Right cardiac atrium (tissue), 5 donors: ENCODE measurements around the gene ANKRD27. TPM values are rescaled to one million over a fixed set of nuclear protein-coding genes. Genes with fewer than 3 reads are reported as not detected.
"Not testable (repeated sequence)": the region's sequence is repeated elsewhere in the genome, so short reads cannot be mapped to it uniquely, and the experiment has no call there.

Experiments used
- ATAC-seq, 2 donors: fragments of 200-7000 bp; cut with Tn5 transposase; one replicate each; pipeline versions ENCODE4 v1.8.0 to v1.9.1; 2020; ENCODE audit warnings: moderate library complexity in 2 of 2, mild to moderate bottlenecking in 1 of 2
- DNase-seq, 3 donors: peaks; one replicate each; pipeline ENCODE4 v3.0.0-alpha.2; 2020
- H3K27ac ChIP-seq: one replicate; pipeline ENCODE4 v1.5.1; 2013; ENCODE audit warnings: mild to moderate bottlenecking, low read length, control low read depth, moderate library complexity
- H3K27me3 ChIP-seq: one replicate; pipeline ENCODE4 v1.6.1; 2013; ENCODE audit not compliant: control insufficient read depth, insufficient read depth
- H3K4me1 ChIP-seq: one replicate; pipeline ENCODE4 v1.6.1; 2013; ENCODE audit warnings: low read length; ENCODE audit not compliant: control insufficient read depth, insufficient read depth
- H3K4me3 ChIP-seq: one replicate; pipeline ENCODE4 v1.5.1; 2013; ENCODE audit warnings: low read length, control low read depth
- H3K9me3 ChIP-seq: one replicate; pipeline ENCODE4 v1.6.1; 2013; ENCODE audit warnings: low read length; ENCODE audit not compliant: control insufficient read depth
- WGBS: extraction: QIAGEN DNeasy Blood & Tissue Kit; methylation state at CpG from one replicate; pipeline ENCODE4 v1.1.7; 2013; 5-methylcytosine and 5-hydroxymethylcytosine counted together
- intact Hi-C, 4 donors: fragments of 100-400 bp; cut with DNase I; formaldehyde crosslinking; loops; one replicate each; pipeline versions ENCODE4 v1.11.0 to v1.14.0; 2022 to 2023
- polyA plus RNA-seq: library from polyadenylated mRNA; stranded (reverse); fragments of 200-250 nt; gene quantifications from one replicate; pipeline ENCODE4 v1.2.3, GENCODE V29; 2013
- total RNA-seq, 4 donors: library from RNA; stranded (reverse); fragmentation: NEBNext Ultra II Directional; extraction: Animal tissue kit (Norgen Biotek cat#: 25700); gene quantifications; one replicate each; pipeline ENCODE4 v1.2.1, GENCODE V29; 2021
- donor health status: healthy with polysubstance abuse.
- donor health status: DM: no; HTN: yes; CAD: no.
- donor health status: DM: no; HTN: no; CAD: no.
- donor health status: DM: no; HTN: yes; CAD: no; lungs with severe emphysema.
- donor health status: DM: yes; HTN: yes; CAD: no.

The ANKRD27 gene
- total and polyA plus RNA-seq, 5 donors: 8.4 to 27.9 (median 20.6) TPM

GRCh38 chr19:32674153-32674930, 638 bp downstream of the ANKRD27 start:
- Histone ChIP-seq H3K9me3 (no peaks in the 10 kb centered on the region), H3K27ac (no peak overlapping the region), H3K27me3 (no peaks in the 10 kb centered on the region), H3K4me1 (peaks cover 4% of the 10 kb centered on the region), H3K4me3 (peak overlapping the region; percentile 76)
- intact Hi-C loops: no loop called here
- DNase-seq (peak in 1 of 3 donors; percentile 55), ATAC-seq (no peak)
- WGBS: 1% methylated on average over 67 of the region's 67 CpGs

- Histone ChIP-seq H3K27ac (no peak overlapping the region), H3K4me1 (peaks cover 4% of the 10 kb centered on the region), H3K9me3 (no peaks in the 10 kb centered on the region), H3K4me3 (no peak overlapping the region), H3K27me3 (no peaks in the 10 kb centered on the region)
- ATAC-seq (no peak), DNase-seq (no peak)
- 88% methylated on average over 10 of the region's 10 CpGs for WGBS
- intact Hi-C loops: no loop called here
Measured at GRCh38 chr19:32673573-32673972, 1.4 kb downstream of the ANKRD27 start.

GRCh38 chr19:32672841-32673240, 2.1 kb downstream of the ANKRD27 start:
- H3K27ac ChIP-seq: no peak overlapping the region
- DNase-seq: no peak
- no peaks in the 10 kb centered on the region for H3K27me3 ChIP-seq
- no peak for ATAC-seq
- intact Hi-C loops: no loop called here
- H3K4me1 ChIP-seq: peaks cover 4% of the 10 kb centered on the region
- no peaks in the 10 kb centered on the region for H3K9me3 ChIP-seq
- no peak overlapping the region for H3K4me3 ChIP-seq
- 81% methylated on average over 3 of the region's 3 CpGs for WGBS

DNA sequence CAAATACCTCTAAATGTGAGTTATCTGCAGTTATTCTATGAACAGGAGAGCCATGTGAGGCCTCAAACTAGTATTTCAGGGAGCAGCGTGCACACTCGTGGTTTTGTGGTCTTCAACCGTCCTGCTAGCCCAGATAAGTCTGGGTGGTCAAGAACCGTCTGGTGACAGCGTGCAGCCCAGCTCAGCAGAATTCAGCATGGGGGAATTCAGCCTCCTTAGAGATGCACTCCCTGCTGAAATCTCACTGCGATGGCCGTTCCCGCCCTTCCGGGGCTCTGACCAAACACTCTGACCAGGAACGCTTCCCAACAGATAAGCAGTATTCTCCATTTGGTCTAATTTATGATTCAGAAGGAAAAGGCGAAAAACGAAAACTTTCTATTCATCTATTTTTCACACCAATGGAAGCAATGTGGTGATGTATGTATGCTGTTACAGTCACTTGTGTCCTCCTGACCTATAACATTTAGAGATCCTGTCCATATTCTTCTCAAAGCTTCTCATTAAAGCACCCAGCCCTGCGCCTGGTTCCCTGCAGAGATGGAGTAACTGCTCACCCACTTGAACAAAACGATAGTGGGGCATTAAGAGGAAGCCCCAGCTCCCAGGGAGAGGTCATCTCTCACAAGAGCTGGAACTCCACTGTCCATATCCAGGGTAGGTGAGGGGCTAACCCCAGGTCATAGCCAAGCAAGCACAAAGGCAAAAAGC, 2.9 kb downstream of the ANKRD27 start:
- ATAC-seq: no peak

DNA sequence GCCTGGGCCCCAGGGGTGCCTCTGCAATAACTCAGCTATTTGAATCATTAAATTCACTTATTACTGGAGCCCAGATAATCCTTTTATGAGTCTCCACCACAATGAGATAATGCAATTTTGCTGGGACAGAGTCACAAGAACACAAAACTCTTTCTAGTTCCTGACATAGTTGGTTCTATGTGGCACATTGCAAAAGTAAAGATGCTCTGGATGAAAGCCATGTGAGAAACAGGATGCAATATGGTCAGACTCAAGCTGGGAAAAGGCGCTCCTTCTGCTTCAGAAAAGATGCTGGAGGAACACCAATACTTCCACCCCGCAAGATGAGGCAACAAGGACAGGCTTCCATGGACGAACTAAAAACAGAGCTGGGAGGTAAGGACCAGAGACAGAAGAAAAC, 5.7 kb downstream of the ANKRD27 start:
- Histone ChIP-seq H3K27me3 (no peaks in the 10 kb centered on the region), H3K9me3 (no peaks in the 10 kb centered on the region), H3K27ac (no peak overlapping the region), H3K4me3 (no peak overlapping the region), H3K4me1 (peaks cover 4% of the 10 kb centered on the region)
- intact Hi-C loops: no loop called here
- ATAC-seq: no peak
- no peak for DNase-seq
- WGBS: 85% methylated on average over 3 of the region's 3 CpGs

More for the DNA sequence above, 2.9 kb downstream of the ANKRD27 start:
- Histone ChIP-seq H3K27me3 (no peaks in the 10 kb centered on the region), H3K9me3 (no peaks in the 10 kb centered on the region), H3K4me1 (peaks cover 4% of the 10 kb centered on the region), H3K4me3 (no peak overlapping the region), H3K27ac (no peak overlapping the region)
- intact Hi-C loops: no loop called here
- WGBS: 73% methylated on average over 14 of the region's 14 CpGs
- DNase-seq: no peak

GRCh38 chr19:32666084-32666483, 8.9 kb downstream of the ANKRD27 start:
- intact Hi-C loops: no loop called here
- Histone ChIP-seq H3K27ac (peak overlapping the region; percentile 51), H3K4me1 (no peaks in the 10 kb centered on the region), H3K4me3 (no peak overlapping the region), H3K9me3 (no peaks in the 10 kb centered on the region), H3K27me3 (no peaks in the 10 kb centered on the region)
- no peak for DNase-seq
- WGBS: 78% methylated on average over 6 of the region's 6 CpGs
- no peak for ATAC-seq

GRCh38 chr19:32662186-32662585, 12.8 kb downstream of the ANKRD27 start:
- intact Hi-C loops: no loop called here
- Histone ChIP-seq H3K27me3 (no peaks in the 10 kb centered on the region), H3K27ac (no peak overlapping the region), H3K4me1 (no peaks in the 10 kb centered on the region), H3K9me3 (no peaks in the 10 kb centered on the region), H3K4me3 (no peak overlapping the region)
- WGBS: 34% methylated on average over 3 of the region's 3 CpGs
- peak in 1 of 2 donors; percentile 66 for ATAC-seq
- DNase-seq: no peak

DNA sequence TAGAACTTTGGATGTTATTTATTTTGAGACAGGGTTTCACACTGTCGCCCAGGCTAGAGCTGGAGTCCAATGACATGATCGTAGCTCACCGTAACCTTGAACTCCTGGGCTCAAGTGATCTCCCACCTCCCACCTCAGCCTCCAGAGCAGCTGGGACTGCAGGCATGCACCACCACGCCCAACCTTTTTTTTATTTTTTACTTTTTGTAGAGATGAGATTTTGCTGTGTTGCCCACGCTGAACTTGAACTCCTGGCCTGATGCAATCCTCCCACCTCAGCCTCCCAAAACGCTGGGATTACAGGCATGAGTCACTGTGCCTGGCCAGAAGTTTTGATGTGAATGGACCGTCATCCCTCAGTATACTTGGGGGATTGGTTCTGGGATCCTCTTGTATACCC, 13.7 kb downstream of the ANKRD27 start:
- WGBS: 92% methylated on average over 7 of the region's 7 CpGs
- DNase-seq (no peak), ATAC-seq (no peak)
- no peaks in the 10 kb centered on the region for H3K27me3 ChIP-seq
- H3K4me3 ChIP-seq: no peak overlapping the region
- no peaks in the 10 kb centered on the region for H3K9me3 ChIP-seq
- no peaks in the 10 kb centered on the region for H3K4me1 ChIP-seq
- no peak overlapping the region for H3K27ac ChIP-seq
- intact Hi-C loops: no loop called here

GRCh38 chr19:32658527-32658926, 16.5 kb downstream of the ANKRD27 start:
- DNase-seq (no peak), ATAC-seq (no peak)
- Histone ChIP-seq H3K27me3 (no peaks in the 10 kb centered on the region), H3K4me3 (no peak overlapping the region), H3K27ac (no peak overlapping the region), H3K9me3 (no peaks in the 10 kb centered on the region), H3K4me1 (no peaks in the 10 kb centered on the region)
- WGBS: 85% methylated on average over 10 of the region's 10 CpGs
- intact Hi-C loops: no loop called here

- 85% methylated on average over 10 of the region's 10 CpGs for WGBS
- DNase-seq (no peak), ATAC-seq (no peak)
- Histone ChIP-seq H3K27ac (no peak overlapping the region), H3K9me3 (no peaks in the 10 kb centered on the region), H3K4me3 (no peak overlapping the region), H3K27me3 (no peaks in the 10 kb centered on the region), H3K4me1 (no peaks in the 10 kb centered on the region)
- intact Hi-C loops: no loop called here
Measured at GRCh38 chr19:32658075-32658474, 16.9 kb downstream of the ANKRD27 start.

DNA sequence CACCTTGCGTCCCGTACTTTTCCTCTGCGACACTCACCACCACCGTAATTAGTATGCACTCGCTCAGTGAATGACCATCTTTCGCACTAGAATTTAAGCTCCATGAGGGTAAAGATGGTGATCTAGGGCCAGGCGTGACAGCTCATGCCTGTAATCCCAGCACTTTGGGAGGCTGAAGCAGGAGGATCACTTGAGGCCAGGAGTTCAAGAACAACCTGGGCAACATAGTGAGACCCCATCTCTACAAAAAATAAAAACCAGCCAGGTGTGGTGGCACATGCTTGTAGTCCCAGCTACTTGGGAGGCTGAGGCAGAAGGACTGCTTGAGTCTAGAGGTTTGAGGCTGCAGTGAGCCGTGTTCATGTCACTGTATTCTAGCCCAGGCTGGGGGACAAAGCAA, 18.6 kb downstream of the ANKRD27 start:
- 97% methylated on average over 8 of the region's 8 CpGs for WGBS
- not testable (repeated sequence) for H3K4me3 ChIP-seq

More for the DNA sequence above, 18.6 kb downstream of the ANKRD27 start:
- H3K27me3 ChIP-seq, H3K27ac ChIP-seq, H3K4me1 ChIP-seq, H3K9me3 ChIP-seq, ATAC-seq, DNase-seq, intact Hi-C loops: not testable (repeated sequence)
